Kidney capillary endothelial cell (primary cell): ENCODE measurements around the gene TAPT1.

Experiments used
- DNase-seq: peaks from one replicate; pipeline ENCODE4 v3.0.0-alpha.2; 2018; ENCODE audit warnings: low spot score

The TAPT1 gene

DNA sequence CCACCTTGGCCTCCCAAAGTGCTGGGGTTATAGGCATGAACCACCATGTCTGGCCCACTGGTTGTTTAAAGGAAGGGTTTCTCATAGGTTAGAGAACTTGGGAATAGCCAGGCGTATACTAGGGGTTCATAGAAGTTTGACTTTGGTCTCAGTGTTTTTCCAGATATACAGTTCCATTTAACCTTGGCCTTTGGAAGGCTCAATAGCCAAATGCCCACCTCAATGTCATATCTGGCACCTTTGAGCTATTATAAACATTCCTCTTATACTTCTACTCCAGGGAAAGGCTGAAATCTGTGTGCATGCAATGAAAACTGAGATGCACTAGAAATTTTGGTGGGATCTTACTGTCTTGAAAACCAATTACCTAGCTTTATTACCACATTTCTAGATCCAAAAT, 95.0 kb downstream of the TAPT1 start:
- no peak for DNase-seq

DNA sequence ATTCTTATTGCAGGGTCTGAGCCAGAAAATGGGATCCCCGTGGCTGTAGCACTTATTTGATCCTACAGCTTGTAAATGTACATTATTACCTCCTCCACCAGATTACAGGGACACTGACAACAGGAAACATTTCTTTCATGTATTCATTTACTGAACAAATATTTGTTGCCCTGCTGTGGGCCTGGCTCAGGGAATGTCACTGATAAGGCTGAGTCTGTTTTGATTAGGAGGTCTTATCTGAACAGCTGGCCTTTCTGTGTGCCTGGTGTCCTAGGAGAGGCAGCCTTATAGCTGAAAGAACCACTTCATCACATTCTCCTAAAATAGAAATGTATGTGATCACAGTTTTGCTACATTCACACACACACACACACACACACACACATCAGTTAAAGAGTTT, 96.9 kb downstream of the TAPT1 start:
- DNase-seq: no peak

DNA sequence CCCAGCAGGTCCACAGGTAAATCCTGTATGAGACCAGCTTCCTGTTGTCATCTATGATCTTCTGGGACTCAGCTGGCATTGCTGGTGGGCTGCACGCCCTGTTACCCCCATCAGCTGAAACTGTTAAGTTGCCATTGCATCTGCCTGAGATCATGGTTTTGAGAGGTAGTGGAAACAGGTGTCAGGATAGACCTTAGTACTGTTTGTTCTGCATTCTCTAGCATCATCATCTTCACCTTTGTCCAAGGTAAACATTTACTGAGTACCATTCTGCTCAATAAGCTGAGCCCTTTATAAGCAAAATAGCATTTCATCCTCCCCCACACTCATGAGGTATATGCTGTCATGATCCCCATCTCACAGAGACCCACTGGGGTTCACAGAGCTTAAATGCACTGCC, 99.6 kb downstream of the TAPT1 start:
- DNase-seq: no peak

DNA sequence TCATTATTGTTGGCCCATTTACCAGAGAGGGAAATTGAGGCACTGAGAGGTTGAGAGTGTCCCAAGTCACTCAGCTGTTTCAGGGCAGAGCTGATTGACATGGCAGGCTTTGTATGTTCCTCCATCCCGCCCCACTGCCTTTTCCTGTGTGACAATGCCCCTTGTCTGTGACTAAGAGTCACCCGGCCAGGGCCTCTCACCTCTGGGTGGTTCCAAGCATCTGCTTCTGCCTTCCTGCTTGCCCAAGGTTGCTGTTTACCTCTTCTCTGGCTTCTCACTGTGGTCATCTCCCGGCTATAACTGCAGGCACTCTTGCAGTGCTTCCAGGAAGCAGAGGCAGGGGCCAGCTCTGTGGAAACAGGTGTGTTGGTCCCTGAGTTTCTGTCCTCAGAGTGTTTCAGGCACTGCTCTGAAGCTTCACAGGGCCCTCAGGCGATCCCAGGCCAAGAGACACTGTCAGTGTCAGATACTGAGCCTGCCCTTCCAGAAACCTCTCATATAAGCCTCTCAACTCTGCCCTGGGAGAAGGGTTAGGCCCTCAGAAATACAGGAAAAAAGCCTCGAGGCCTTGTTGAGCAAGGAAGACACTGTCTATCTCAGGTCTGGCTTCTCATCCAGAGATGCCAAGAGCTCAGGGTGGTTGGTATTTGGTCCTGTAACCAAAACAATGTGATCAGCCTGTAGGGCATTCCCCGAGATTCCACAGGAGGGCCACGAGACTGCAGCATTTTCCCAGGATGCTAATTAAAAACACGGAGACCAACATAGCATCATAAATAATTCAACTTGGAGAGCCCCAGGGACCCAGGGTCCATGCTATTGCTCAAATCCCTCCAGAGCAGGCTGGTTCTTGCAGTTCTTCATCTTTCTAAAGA, 100.5 kb downstream of the TAPT1 start:
- no peak for DNase-seq

DNA sequence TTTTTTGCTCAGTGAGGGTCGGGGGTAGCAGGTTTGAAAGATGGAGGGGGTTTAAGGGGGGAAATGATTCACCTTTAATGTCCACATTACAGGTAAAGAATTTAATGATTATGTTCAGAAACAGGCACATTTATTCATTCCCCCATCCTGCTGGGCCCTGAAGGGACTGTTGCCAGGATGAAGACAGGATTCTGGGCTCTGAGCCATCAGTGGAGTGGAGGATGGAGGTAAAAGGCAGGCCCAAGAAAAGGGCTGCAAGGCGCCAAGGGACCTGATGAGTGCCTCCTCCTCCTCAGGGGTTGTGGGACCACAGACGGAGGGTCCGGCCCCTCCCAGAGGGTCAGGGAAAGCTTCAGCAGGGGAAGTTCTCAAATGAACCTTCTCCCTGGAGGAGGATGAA, 102.0 kb downstream of the TAPT1 start:
- DNase-seq: no peak

DNA sequence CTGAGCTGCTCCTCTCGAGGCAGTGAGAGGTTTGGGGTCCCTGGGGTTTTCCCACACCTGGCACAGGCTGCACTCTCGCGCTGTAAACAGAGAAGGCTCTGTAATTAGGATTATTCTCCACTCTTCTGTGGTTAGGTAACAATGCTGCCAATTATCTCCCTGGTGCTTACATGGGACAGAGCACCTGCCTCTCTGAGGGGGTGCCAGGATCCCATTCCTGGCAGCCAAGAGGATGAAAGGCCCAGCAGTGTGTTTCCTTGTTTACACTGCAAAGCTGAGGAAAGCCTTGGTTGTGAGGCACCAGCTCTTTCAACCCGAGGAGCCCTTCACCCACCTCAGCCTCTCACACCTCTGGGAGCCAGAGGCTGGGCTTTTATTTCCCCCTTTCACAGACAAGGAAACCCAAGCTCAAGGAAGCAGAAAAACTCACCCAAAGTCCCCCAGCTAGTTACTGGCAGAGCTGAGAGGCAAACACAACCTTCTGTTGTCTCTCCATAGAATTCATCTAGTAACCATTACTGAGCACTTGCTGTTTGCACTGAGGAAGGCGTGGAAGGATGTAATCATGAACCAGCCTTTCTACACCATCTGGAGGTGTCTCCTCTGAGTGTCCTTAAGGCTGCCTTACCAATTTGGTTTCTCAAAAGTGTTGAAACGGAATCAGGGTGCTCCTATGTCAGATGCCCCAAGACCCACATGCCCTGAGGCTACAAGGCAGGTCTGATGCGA, 102.8 kb downstream of the TAPT1 start:
- no peak for DNase-seq

DNA sequence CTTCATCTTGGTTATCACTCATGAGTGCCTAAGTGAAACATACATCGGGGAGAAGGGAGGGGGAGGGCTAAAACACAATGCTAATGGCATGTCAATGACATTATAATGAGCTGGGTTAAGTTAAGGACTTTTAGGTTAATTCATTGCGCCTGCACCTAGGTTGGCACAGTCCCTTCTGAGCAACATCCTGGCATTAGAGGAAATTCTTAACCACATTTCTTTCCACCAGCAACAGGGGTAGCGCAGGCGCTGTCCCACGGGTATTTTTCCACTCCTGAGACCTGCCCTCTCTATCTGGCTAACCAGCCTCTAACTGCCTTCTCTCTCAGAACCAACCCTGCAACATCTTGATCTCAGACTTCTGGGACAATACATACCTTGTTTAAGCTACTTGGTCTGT, 103.5 kb downstream of the TAPT1 start:
- no peak for DNase-seq

DNA sequence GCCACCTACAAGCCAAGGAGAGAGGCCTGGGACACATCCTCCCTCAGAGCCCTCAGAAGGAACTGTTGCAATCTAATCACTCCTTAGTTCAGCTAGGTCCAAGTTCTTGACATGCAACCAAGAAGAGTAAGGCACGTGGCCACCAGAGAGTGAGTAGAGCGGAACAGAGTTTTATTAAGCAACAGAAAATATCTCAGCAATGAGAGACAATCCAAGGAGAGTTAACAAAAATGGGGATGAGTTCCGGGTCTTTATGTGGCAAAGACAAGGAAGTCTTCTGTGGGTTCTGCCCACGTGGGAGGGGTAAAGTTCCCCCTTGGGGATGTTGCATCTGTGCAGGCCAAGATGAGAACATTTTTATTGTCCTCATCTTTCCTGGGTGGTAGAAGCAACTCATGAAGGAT, 104.0 kb downstream of the TAPT1 start:
- DNase-seq: no peak

DNA sequence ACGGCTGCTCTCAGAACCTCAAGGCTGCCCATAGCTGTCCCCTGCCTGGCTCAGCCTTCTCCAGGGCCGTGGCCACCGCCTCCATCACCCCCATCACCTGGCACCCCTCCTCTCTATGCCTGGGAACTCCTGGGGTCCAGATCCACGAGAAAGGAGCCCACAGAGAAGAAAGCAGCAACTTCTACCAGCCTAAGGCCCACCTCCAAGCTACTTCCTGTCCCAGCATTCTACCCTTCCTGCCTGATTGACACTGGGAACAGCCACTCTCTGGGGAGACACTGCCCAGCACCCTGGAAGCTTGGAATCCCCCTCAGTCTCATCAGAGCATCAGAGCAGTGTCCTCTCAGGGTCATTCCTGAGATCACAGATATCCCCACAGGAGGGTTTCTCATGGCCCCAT, 105.6 kb downstream of the TAPT1 start:
- no peak for DNase-seq

DNA sequence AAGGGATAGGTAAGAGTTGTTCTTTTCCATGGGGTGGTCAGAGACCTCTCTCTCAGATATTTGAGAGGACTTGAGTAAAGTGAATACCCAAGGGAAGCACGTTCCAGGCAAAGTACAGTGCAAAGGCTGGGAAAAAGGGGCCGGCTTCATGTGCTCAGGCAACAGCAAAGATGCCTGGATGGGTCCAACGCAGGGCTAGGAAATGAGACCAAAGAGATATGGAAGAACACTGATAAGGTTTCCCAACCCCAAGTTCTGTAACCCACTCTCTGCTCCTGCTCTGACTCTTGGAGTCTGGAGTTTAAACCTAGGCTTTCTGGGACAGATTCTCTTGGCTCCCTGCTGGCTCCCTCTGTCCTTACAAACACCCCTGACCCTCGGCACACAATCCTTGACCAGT, 106.3 kb downstream of the TAPT1 start:
- DNase-seq: no peak

DNA sequence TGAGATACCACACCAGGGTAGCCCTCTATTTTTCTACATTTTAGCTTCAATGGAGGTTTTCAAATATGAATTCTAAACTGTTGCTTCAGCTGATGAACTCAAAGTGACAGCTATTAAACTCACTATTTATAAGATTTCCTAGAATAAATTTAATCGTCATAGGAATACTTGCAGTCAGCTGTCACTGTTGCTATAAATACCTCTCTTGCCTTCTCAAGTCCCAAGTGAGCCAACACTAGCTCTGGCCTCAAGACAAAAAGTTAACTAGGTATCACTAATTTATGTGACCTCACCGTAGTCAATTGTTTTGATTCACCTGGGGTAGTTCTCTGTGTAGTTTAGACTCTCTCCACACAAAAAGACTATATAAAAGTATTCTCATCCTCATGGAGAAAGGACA, 108.2 kb downstream of the TAPT1 start:
- no peak for DNase-seq

DNA sequence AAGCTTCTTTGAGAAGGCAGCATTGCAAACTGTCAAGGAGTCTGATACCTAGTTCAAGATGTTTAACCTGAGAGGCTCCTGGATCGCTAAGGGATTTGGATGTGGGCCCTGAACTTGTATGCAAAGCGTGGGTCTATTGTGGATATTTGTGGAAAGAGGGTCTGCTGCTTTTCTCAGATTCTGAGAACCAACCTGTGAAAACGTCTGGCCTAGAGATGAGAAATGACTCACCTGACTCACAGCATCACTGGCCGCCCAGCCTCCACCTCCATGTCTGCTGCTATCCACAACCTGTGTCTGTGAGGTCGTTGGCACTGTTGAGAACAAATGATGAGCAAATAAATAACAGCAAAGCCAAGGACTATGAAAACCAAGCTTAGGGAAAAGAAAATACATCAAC, 109.1 kb downstream of the TAPT1 start:
- DNase-seq: no peak

DNA sequence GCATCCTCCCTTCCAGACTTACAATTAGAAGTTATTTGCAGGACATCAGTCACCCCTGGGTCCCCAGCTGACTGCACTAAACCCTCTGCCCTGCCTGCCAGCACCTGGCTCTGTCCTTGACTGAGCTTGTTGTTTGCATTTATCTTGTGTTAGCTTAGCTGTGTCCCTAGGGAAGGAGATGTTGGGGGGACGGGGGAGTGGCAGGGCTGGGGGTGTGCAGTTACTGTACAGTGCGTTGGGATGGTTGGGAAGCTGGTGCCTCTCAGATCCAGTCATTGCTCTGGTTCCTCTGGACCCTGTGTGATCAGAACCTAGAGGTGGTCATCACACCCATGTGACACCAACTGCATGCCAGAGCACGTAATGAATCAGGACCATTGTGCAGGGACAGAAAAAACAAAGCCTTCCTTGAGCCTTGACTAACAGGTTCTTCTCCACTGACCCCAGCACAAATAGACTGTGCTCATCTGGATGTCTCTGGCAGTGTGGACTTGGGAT, 109.7 kb downstream of the TAPT1 start:
- DNase-seq: no peak

DNA sequence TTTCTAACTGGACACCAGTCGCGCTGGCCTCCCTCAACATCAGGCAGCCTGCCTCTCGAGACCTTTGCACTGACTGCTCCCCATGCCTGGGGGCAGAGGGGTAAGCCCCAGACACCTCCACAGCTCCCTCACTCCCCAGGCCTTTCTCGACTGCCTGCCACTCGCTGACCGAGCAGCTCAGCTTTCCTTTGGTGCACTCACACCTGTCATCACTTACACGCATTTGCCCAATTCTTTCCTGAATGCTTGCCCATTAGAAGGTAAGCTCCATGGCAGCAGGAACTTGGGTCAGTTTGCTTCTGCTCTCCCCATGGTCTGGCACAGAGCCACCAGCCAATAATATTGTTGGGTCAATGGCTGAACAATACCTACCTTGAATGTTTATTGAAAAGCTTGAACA, 110.3 kb downstream of the TAPT1 start:
- no peak for DNase-seq

DNA sequence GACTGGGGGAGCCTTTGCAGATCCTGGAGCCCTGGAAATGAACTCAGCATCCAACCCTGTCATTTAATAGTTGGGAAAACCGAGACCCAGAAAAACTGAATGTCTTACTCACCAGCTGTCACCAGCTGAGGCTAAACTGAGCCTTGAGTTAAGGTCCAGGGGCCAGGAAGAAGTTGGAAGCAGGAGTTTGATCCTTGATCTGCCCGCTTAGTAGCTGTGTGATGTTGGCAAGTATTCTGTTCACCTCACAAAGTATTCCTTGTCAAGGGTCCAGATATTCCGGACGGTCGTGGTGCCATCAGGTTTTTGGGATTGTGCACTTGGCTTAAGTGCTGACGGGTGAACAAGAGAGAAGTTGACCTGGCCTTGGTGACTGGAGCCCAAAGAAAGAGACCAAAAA, 111.7 kb downstream of the TAPT1 start:
- DNase-seq: no peak

DNA sequence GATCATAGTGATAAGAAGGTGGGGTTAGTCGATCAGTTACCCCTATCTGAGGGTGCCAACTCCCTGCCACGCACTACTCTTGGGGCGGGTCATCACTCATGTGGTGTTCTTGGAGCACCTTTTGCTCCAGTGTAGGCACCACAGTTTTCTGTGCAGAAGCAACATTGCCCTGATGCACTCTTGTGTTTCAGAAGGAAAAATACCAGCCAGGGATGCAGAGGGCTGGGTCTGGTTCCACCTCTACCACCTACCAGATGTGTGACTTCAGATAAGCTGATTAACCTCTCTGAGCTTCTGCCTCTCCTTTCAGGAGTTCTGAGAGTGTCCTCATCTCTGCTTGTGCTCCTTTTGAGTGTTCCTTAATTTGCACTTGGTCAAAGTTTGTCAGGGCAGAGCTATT, 112.5 kb downstream of the TAPT1 start:
- no peak for DNase-seq

DNA sequence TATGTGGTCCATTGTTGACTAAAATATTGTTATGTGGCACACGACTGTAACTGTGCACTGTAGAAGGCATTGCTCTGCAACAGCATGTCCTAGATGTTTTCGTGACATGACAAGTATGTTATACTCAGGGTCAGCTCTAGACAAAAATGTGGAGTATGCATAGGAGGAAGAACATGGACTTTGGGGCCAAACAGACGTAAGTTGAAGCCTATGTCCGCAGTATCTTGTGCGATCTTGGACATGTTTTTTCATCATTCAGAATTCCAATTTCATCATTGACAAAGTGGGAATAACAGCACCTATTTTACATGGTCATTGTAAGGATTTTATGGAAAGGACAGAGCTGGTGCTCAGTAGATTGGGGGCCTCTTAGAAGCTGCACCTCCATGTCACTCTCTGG, 114.7 kb downstream of the TAPT1 start:
- no peak for DNase-seq

DNA sequence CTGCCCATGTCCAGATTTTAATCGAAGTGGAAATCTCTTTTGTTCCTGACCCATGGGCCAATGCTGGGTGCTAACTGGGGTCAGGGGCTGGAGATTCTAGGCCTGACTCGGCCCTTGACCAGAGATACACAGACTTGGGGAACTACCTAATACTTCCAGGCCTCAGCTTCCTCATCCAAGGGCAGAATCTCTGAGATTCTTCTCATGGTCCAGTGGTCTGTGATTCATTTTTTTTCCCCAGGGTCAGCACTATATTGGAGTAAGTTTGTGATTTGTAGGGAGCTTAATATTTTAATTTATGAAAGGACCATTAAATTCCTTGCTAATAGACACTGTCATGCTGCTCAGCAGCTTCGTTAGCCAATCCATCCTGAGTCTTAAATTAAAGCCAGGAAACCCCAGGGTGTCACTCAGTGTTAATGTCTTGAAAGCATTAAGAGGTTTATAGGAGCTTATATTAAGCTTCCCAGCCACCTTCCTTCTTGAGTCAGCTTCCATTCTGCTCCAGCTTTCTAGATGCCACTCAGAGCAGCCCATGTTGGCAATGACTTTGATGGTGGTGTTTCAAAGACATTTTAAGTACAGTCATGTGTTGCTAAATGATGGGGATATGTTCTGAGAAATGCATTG, 115.5 kb downstream of the TAPT1 start:
- DNase-seq: no peak
